ENCODE results near the gene APOA5. TPM values are rescaled to one million over a fixed set of nuclear protein-coding genes. Genes with fewer than 3 reads are reported as not detected.

APOA5 gene
- total and polyA plus RNA-seq, 2 of the 13 experiments (the other 11 are each of a cell fraction or from before 2014, with no cell fraction given), result 44.0 to 49.1 TPM

DNA sequence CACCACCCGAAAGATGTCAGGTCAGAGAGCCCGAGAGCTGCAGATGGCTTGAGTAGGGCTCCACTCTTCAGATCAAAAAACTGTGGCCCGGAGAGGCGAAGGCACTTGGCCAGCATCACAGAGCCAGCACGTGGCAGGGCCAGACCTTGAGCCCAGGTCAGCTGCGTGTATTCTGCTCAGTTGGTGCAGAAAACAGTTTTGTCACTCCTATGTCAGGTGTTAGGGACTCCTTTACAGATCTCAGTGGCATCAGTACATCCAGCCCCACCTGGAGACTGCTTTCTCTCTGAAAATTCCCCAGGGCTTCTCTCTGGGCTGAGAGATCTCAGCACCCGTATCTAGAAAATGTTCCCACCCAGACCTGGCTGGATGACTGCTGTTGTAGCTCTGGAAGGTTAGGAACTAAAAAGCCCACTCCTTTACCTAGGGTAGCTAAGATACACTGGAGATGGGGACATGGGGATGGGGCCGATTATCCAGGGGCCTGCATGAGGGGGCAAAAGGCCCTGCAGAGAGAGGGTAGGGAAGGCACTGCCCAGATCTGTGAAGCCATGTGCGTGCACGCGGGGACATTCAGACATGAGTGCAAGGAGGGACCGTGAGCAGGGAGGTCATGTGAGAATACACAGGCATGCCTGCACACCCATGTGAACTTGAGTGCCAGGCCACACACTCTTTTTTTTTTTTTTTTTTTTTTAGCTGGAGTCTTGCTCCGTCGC is 42.3 kb upstream of the APOA5 start (continued):
- TF ChIP-seq, protein P1, sequence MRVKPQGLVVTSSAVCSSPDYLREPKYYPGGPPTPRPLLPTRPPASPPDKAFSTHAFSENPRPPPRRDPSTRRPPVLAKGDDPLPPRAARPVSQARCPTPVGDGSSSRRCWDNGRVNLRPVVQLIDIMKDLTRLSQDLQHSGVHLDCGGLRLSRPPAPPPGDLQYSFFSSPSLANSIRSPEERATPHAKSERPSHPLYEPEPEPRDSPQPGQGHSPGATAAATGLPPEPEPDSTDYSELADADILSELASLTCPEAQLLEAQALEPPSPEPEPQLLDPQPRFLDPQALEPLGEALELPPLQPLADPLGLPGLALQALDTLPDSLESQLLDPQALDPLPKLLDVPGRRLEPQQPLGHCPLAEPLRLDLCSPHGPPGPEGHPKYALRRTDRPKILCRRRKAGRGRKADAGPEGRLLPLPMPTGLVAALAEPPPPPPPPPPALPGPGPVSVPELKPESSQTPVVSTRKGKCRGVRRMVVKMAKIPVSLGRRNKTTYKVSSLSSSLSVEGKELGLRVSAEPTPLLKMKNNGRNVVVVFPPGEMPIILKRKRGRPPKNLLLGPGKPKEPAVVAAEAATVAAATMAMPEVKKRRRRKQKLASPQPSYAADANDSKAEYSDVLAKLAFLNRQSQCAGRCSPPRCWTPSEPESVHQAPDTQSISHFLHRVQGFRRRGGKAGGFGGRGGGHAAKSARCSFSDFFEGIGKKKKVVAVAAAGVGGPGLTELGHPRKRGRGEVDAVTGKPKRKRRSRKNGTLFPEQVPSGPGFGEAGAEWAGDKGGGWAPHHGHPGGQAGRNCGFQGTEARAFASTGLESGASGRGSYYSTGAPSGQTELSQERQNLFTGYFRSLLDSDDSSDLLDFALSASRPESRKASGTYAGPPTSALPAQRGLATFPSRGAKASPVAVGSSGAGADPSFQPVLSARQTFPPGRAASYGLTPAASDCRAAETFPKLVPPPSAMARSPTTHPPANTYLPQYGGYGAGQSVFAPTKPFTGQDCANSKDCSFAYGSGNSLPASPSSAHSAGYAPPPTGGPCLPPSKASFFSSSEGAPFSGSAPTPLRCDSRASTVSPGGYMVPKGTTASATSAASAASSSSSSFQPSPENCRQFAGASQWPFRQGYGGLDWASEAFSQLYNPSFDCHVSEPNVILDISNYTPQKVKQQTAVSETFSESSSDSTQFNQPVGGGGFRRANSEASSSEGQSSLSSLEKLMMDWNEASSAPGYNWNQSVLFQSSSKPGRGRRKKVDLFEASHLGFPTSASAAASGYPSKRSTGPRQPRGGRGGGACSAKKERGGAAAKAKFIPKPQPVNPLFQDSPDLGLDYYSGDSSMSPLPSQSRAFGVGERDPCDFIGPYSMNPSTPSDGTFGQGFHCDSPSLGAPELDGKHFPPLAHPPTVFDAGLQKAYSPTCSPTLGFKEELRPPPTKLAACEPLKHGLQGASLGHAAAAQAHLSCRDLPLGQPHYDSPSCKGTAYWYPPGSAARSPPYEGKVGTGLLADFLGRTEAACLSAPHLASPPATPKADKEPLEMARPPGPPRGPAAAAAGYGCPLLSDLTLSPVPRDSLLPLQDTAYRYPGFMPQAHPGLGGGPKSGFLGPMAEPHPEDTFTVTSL (CRISPR knock-in tag; IDR thresholded peaks at IDR 0.05; ENCODE audit: borderline replicate concordance), result no peak; the same call in 1 of the 2 replicates
- peak; percentile 52; the same call in 1 of the 2 replicates for TF ChIP-seq ZNF232 (CRISPR knock-in tag; IDR thresholded peaks at IDR 0.05; ENCODE audit: borderline replicate concordance)
- TF ChIP-seq ZNF772 (CRISPR knock-in tag; IDR thresholded peaks at IDR 0.05), result peak; percentile 74
- TF ChIP-seq, protein P2, sequence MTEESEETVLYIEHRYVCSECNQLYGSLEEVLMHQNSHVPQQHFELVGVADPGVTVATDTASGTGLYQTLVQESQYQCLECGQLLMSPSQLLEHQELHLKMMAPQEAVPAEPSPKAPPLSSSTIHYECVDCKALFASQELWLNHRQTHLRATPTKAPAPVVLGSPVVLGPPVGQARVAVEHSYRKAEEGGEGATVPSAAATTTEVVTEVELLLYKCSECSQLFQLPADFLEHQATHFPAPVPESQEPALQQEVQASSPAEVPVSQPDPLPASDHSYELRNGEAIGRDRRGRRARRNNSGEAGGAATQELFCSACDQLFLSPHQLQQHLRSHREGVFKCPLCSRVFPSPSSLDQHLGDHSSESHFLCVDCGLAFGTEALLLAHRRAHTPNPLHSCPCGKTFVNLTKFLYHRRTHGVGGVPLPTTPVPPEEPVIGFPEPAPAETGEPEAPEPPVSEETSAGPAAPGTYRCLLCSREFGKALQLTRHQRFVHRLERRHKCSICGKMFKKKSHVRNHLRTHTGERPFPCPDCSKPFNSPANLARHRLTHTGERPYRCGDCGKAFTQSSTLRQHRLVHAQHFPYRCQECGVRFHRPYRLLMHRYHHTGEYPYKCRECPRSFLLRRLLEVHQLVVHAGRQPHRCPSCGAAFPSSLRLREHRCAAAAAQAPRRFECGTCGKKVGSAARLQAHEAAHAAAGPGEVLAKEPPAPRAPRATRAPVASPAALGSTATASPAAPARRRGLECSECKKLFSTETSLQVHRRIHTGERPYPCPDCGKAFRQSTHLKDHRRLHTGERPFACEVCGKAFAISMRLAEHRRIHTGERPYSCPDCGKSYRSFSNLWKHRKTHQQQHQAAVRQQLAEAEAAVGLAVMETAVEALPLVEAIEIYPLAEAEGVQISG (CRISPR knock-in tag; IDR thresholded peaks at IDR 0.05), result peak; percentile 84
- no peak for TF ChIP-seq ZNF446 (CRISPR knock-in tag; IDR thresholded peaks at IDR 0.05)
- no peak; the same call in 1 of the 2 replicates for TF ChIP-seq CHD2 (IDR thresholded peaks at IDR 0.05; ENCODE audit: low read depth, low read length)
- TF ChIP-seq PAWR (CRISPR knock-in tag; IDR thresholded peaks at IDR 0.05; ENCODE audit: borderline replicate concordance), result no peak
- no peak for TF ChIP-seq KLF15 (CRISPR knock-in tag; IDR thresholded peaks at IDR 0.05; ENCODE audit: borderline replicate concordance)
- TF ChIP-seq, protein P3, sequence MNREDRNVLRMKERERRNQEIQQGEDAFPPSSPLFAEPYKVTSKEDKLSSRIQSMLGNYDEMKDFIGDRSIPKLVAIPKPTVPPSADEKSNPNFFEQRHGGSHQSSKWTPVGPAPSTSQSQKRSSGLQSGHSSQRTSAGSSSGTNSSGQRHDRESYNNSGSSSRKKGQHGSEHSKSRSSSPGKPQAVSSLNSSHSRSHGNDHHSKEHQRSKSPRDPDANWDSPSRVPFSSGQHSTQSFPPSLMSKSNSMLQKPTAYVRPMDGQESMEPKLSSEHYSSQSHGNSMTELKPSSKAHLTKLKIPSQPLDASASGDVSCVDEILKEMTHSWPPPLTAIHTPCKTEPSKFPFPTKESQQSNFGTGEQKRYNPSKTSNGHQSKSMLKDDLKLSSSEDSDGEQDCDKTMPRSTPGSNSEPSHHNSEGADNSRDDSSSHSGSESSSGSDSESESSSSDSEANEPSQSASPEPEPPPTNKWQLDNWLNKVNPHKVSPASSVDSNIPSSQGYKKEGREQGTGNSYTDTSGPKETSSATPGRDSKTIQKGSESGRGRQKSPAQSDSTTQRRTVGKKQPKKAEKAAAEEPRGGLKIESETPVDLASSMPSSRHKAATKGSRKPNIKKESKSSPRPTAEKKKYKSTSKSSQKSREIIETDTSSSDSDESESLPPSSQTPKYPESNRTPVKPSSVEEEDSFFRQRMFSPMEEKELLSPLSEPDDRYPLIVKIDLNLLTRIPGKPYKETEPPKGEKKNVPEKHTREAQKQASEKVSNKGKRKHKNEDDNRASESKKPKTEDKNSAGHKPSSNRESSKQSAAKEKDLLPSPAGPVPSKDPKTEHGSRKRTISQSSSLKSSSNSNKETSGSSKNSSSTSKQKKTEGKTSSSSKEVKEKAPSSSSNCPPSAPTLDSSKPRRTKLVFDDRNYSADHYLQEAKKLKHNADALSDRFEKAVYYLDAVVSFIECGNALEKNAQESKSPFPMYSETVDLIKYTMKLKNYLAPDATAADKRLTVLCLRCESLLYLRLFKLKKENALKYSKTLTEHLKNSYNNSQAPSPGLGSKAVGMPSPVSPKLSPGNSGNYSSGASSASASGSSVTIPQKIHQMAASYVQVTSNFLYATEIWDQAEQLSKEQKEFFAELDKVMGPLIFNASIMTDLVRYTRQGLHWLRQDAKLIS (CRISPR knock-in tag; IDR thresholded peaks at IDR 0.05), result 0 out of 2 replicates have a peak, but pooled peaks have one; percentile 28
- 0 out of 2 replicates have a peak, but pooled peaks have one; percentile 9 for TF ChIP-seq NCOA1 (CRISPR knock-in tag; IDR thresholded peaks at IDR 0.05)
- no peak for TF ChIP-seq ZNF44 (CRISPR knock-in tag; IDR thresholded peaks at IDR 0.05)
- TF ChIP-seq ZNF737 (CRISPR knock-in tag; IDR thresholded peaks at IDR 0.05; ENCODE audit: borderline replicate concordance), result no peak
- no peak; the same call in 1 of the 2 replicates for TF ChIP-seq PITX1 (CRISPR knock-in tag; IDR thresholded peaks at IDR 0.05)
- TF ChIP-seq, protein P4, sequence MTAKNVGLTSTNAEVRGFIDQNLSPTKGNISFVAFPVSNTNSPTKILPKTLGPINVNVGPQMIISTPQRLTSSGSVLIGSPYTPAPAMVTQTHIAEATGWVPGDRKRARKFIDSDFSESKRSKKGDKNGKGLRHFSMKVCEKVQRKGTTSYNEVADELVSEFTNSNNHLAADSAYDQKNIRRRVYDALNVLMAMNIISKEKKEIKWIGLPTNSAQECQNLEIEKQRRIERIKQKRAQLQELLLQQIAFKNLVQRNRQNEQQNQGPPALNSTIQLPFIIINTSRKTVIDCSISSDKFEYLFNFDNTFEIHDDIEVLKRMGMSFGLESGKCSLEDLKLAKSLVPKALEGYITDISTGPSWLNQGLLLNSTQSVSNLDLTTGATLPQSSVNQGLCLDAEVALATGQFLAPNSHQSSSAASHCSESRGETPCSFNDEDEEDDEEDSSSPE (CRISPR knock-in tag; IDR thresholded peaks at IDR 0.05), result peak; percentile 88
- no peak for TF ChIP-seq CBFB (CRISPR knock-in tag; IDR thresholded peaks at IDR 0.05)

All from HepG2 (cell line).